GM12864 (cell line): ENCODE results near the gene MB.
A peak's percentile ranks its signal among the peaks of the same experiment; 100 is the strongest.
"Not testable (repeated sequence)": the region's sequence is repeated elsewhere in the genome, so short reads cannot be mapped to it uniquely, and the experiment has no call there.

ENCODE experiments used
- DNase-seq: peaks from one replicate; pipeline ENCODE4 v3.0.0-alpha.2; 2011; ENCODE audit warnings: low read depth
- H3K4me3 ChIP-seq: 2 replicates; pipeline ENCODE4 v1.5.1; 2011; ENCODE audit warnings: mild to moderate bottlenecking, low read depth, low read length, control low read depth
- TF ChIP-seq, protein P1 (sequence below): IDR thresholded peaks from 2 replicates; pipeline ENCODE4 v1.5.1; 2011; ENCODE audit warnings: low read depth, mild to moderate bottlenecking, moderate library complexity, low read length, control low read depth, inconsistent platforms; ENCODE audit errors: missing control alignments

Gene MB

DNA sequence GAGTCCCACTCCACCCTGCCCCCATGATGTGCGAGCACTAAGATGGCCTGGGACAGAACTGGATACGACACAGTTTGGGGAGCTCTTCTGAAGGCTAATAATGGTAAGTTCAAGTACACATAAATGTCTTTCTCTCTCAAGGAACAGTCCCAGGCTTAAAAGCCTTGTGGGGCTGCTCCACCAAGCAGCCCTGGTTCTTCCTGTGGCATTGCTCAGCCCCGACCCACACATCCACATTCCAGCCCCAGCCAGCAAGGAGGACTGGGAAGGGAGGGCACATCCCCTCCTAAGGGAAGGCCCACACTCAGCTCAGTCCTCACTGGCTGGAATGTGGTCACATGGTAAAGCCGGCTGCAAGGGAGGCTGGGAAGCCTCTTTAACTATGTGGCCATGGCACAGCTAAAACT lies 13.3 kb upstream of the MB start:
- DNase-seq, result no peak
- no peak overlapping the region for H3K4me3 ChIP-seq
- TF ChIP-seq, protein P1, sequence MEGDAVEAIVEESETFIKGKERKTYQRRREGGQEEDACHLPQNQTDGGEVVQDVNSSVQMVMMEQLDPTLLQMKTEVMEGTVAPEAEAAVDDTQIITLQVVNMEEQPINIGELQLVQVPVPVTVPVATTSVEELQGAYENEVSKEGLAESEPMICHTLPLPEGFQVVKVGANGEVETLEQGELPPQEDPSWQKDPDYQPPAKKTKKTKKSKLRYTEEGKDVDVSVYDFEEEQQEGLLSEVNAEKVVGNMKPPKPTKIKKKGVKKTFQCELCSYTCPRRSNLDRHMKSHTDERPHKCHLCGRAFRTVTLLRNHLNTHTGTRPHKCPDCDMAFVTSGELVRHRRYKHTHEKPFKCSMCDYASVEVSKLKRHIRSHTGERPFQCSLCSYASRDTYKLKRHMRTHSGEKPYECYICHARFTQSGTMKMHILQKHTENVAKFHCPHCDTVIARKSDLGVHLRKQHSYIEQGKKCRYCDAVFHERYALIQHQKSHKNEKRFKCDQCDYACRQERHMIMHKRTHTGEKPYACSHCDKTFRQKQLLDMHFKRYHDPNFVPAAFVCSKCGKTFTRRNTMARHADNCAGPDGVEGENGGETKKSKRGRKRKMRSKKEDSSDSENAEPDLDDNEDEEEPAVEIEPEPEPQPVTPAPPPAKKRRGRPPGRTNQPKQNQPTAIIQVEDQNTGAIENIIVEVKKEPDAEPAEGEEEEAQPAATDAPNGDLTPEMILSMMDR, result no peak

DNA sequence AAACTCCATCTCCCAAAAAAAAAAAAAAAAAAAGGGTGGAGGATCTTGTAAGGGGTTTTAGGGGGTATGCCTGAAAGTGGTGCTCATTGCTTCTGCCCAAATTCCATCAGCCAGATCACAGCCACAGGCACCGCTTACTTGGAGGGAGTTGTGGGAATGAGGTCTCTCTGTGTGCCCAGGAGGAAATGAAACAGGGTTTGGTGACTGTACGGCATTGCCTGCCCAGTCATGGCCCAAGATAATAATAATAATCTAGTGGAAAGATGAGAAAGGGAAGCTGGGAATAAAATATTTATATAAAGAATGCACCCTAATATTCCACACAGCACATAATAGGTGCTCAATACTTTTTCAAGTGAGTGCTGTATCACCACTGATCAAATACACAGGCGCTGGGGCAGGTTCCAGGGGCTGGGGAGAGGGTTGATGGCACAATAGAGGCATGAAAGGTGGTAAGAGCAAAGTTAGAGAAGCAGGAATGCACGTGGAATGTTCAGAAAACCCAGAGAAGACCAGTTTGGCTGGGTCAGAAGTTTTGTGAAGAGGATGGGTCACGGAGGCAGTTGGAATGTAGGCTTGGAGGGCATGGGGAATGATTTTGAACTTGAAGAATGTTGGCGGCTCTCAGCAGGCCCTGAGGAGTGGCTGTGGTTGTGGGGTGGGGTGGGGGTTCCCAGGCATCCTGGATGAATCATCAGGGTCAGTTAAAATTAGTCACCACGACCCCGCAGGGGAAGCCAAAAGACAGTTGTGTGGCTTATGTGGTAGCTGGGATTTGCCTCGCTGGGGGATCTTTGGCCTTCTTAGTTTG lies 12.5 kb upstream of the MB start:
- no peak overlapping the region for H3K4me3 ChIP-seq
- DNase-seq, result no peak
- TF ChIP-seq, protein P1, result no peak

DNA sequence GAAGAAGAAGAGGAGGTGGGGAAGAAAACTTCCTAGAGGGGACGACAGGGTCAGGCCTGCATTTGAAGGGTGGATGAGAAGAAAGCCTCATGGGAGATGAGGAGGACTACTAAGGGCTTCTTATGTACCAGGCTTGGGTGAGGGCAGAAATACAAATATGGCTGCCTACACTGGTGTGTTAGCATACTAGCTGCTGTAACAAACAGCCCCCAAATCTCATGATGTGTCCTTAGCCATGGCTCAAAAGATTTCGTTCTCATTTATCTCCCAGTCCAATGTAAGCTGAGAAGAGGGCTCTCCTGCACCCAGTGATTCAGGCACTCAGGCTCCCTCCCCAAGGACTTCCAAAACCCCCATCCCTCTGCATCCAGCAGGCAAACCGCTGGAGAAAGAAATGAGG lies 11.6 kb upstream of the MB start:
- DNase-seq, result no peak
- H3K4me3 ChIP-seq, result no peak overlapping the region
- TF ChIP-seq, protein P1, result no peak

DNA sequence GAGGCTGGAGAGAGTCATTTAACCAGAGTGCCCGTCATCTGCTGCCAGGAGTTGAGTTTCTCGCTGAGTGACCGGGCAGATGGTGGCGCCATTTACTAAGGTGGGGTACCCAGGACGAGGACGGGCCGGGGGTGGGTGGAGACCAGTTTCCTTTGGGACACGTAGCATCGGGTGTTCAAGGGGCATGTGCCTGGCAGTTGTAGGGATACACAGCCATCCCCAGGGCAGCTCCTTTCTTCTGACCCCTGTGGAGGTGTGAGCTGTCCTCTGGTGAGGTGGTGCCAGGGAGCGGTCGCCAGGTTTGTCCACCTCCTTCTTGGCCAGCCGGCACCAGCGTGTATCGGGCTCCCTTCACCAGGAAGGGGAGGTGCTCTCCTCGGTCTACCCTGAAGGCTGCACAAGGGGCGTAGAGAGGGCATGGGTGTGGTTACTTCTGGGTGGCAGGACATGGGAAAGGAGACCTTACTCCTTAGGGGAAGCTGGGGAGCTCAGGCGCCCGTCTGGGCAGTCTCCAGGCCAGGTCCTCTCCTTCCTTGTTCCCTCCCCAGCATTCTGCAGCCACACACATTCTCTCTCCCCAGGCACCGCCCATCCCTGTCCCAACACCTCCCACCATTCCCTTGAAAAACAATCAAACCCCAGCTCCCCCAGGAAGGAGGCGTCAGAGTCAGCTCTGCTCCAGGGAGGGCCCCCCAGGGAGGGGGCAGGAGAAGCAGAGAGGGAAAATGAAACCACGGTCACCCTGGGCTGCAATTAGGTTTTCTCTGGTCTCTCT lies 10.3 kb upstream of the MB start:
- peak overlapping the region; percentile 47 for H3K4me3 ChIP-seq
- TF ChIP-seq, protein P1, result peak; percentile 56
- no peak for DNase-seq

DNA sequence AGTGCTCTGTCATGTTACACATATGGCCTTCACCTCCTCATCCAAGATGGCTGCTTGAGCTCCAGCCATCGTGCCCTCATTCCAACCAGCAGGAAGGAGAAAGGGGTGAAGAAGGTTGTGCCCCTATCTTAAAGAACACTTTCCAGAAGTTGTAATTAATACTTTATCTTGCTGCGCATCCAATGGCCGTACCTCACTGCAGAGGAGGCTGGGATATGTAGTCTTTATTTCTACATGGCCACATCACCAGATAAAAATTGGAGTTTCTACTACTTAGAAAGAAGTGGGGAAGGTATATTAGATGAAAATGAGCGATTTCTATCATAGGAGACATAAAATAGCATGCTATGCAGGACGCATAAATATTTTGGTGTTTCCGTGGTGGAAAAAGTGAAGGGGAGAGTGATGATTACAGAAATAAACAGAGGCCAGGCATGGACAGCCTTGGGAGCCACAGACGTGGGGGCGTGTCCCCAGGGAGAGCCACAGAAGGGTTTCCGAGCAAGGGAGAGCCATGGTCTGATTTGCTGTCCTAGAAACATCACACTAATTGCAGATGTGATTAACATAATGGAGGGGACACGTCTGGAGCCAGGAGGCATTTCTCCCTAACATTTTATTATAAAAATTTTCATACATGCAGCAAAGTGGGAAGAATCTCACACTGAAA lies 8.8 kb upstream of the MB start:
- no peak overlapping the region for H3K4me3 ChIP-seq
- TF ChIP-seq, protein P1, result no peak
- no peak for DNase-seq

DNA sequence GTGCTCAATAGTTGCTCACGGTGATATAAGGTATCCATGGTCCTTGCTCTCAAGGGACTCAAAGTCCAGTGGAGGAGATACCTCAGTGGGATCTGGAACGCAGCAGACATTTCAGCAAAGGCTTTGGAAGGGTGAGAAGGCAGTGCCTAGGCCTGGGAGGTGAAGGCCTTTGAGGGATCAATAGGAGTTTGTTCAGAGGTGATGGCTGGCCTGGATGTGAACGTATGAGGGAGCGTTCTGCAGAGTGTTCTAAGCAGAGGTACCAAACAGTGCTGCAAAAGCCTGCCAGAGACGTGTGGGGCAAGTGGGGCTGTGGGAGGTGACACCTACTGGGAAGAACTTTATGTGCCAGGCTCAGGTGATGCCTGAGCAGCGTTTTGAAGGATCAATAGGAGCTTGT lies 7.4 kb upstream of the MB start:
- TF ChIP-seq, protein P1, result no peak
- DNase-seq, result no peak

GRCh38 chr22:35623885-35624284 lies 6.8 kb upstream of the MB start:
- not testable (repeated sequence) for DNase-seq, H3K4me3 ChIP-seq

More for the DNA sequence above, 7.4 kb upstream of the MB start:
- no peak overlapping the region for H3K4me3 ChIP-seq
